Measurements from ENCODE around the gene ARHGEF28. TPM values are rescaled to one million over a fixed set of nuclear protein-coding genes. Genes with fewer than 3 reads are reported as not detected.

ARHGEF28 gene
- polyA plus RNA-seq, 1 donor from 2014 or later: not detected

DNA sequence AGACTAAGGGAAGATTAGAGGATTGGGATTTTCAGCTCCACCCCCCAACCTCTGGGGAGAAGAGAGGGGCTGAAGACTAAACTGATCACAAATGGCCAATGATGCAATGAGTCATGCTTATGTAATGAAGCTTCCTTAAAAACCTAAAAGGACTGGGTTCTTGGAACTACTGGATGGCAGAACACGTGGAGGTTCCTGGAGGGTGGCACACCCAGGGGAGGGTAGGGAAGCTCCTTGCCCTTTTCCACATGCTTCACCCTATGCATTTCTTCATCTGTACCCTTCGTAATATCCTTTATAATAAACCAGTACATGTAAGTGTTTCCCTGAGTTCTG lies 48.6 kb downstream of the ARHGEF28 start:
- Histone ChIP-seq H3K27ac (ENCODE audit: low read length) (no peak overlapping the region), H3K4me3 (ENCODE audit: low read length) (no peak overlapping the region), H3K79me2 (replicated peaks; ENCODE audit: insufficient read depth, low read length) (no peaks in the 10 kb centered on the region), H3K27me3 (ENCODE audit: insufficient read depth, low read depth, low read length) (no peaks in the 10 kb centered on the region), H3K9ac (ENCODE audit: low read length) (no peak overlapping the region), H2AFZ (ENCODE audit: low read depth, low read length) (no peak overlapping the region), H4K20me1 (ENCODE audit: insufficient read depth) (no peaks in the 10 kb centered on the region), H3K4me2 (ENCODE audit: low read length) (no peak overlapping the region), H3K9me3 (ENCODE audit: low read length) (no peaks in the 10 kb centered on the region), H3K36me3 (ENCODE audit: insufficient read depth, low read length) (no peaks in the 10 kb centered on the region), H3F3A (ENCODE audit: insufficient read depth, low read length, poor library complexity, severe bottlenecking) (no peaks in the 10 kb centered on the region), H3K9me2 (ENCODE audit: insufficient read depth, low read length) (no peaks in the 10 kb centered on the region)
- TF ChIP-seq POLR2AphosphoS5 (IDR thresholded peaks at IDR 0.05) (no peak), TAF1 (IDR thresholded peaks at IDR 0.05; ENCODE audit: low read depth) (no peak)
- TF ChIP-seq, protein P1, sequence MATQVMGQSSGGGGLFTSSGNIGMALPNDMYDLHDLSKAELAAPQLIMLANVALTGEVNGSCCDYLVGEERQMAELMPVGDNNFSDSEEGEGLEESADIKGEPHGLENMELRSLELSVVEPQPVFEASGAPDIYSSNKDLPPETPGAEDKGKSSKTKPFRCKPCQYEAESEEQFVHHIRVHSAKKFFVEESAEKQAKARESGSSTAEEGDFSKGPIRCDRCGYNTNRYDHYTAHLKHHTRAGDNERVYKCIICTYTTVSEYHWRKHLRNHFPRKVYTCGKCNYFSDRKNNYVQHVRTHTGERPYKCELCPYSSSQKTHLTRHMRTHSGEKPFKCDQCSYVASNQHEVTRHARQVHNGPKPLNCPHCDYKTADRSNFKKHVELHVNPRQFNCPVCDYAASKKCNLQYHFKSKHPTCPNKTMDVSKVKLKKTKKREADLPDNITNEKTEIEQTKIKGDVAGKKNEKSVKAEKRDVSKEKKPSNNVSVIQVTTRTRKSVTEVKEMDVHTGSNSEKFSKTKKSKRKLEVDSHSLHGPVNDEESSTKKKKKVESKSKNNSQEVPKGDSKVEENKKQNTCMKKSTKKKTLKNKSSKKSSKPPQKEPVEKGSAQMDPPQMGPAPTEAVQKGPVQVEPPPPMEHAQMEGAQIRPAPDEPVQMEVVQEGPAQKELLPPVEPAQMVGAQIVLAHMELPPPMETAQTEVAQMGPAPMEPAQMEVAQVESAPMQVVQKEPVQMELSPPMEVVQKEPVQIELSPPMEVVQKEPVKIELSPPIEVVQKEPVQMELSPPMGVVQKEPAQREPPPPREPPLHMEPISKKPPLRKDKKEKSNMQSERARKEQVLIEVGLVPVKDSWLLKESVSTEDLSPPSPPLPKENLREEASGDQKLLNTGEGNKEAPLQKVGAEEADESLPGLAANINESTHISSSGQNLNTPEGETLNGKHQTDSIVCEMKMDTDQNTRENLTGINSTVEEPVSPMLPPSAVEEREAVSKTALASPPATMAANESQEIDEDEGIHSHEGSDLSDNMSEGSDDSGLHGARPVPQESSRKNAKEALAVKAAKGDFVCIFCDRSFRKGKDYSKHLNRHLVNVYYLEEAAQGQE (IDR thresholded peaks at IDR 0.05; ENCODE audit: borderline replicate concordance): no peak
- TF ChIP-seq, protein P2, sequence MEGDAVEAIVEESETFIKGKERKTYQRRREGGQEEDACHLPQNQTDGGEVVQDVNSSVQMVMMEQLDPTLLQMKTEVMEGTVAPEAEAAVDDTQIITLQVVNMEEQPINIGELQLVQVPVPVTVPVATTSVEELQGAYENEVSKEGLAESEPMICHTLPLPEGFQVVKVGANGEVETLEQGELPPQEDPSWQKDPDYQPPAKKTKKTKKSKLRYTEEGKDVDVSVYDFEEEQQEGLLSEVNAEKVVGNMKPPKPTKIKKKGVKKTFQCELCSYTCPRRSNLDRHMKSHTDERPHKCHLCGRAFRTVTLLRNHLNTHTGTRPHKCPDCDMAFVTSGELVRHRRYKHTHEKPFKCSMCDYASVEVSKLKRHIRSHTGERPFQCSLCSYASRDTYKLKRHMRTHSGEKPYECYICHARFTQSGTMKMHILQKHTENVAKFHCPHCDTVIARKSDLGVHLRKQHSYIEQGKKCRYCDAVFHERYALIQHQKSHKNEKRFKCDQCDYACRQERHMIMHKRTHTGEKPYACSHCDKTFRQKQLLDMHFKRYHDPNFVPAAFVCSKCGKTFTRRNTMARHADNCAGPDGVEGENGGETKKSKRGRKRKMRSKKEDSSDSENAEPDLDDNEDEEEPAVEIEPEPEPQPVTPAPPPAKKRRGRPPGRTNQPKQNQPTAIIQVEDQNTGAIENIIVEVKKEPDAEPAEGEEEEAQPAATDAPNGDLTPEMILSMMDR (IDR thresholded peaks at IDR 0.05; ENCODE audit: poor library complexity, severe bottlenecking): no peak

DNA sequence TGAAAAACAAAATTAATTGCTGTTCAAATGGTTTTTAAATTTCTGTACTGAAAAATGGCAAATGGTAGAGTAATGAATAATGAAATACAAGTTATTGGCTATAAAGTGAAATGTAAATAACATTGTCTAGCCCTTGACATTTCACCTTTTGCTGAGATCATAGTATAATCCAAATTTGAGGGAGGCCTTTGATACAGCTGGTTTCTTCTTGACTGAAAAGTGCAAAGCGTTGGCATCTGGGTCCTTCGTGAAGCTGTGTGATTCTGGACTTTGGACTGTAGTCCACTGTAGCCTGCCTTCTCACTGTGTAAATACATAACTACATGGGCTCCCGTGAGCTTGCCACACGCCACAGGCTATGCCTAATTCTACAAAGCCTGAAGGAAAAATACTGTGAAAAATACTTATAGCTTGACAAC lies 52.3 kb downstream of the ARHGEF28 start:
- no peaks in the 10 kb centered on the region for H3K9me2 ChIP-seq (ENCODE audit: insufficient read depth, low read length)
- no peaks in the 10 kb centered on the region for H3K9me3 ChIP-seq (ENCODE audit: low read length)
- no peaks in the 10 kb centered on the region for H4K20me1 ChIP-seq (ENCODE audit: insufficient read depth)
- no peak overlapping the region for H3K4me2 ChIP-seq (ENCODE audit: low read length)
- no peaks in the 10 kb centered on the region for H3K36me3 ChIP-seq (ENCODE audit: insufficient read depth, low read length)
- no peak overlapping the region for H3K27ac ChIP-seq (ENCODE audit: low read length)
- no peak overlapping the region for H2AFZ ChIP-seq (ENCODE audit: low read depth, low read length)
- no peaks in the 10 kb centered on the region for H3K79me2 ChIP-seq (replicated peaks; ENCODE audit: insufficient read depth, low read length)
- H3K9ac ChIP-seq (ENCODE audit: low read length): no peak overlapping the region
- TF ChIP-seq, protein P1 (IDR thresholded peaks at IDR 0.05; ENCODE audit: borderline replicate concordance): no peak
- TF ChIP-seq MXI1 (conservative IDR thresholded peaks at IDR 0.05; ENCODE audit: poor library complexity, severe bottlenecking) (no peak), RAD21 (conservative IDR thresholded peaks at IDR 0.05) (no peak), TAF1 (IDR thresholded peaks at IDR 0.05; ENCODE audit: low read depth) (no peak), EZH2 (IDR thresholded peaks at IDR 0.05; ENCODE audit: borderline replicate concordance, insufficient read depth, low read length, poor library complexity, severe bottlenecking) (no peak), POLR2AphosphoS5 (IDR thresholded peaks at IDR 0.05) (no peak), SMC3 (conservative IDR thresholded peaks at IDR 0.05; ENCODE audit: poor library complexity) (no peak), EP300 (conservative IDR thresholded peaks at IDR 0.05; ENCODE audit: poor library complexity, severe bottlenecking) (no peak)
- TF ChIP-seq, protein P2 (IDR thresholded peaks at IDR 0.05; ENCODE audit: poor library complexity, severe bottlenecking): no peak
- H3K4me3 ChIP-seq (ENCODE audit: low read length): no peak overlapping the region
- no peaks in the 10 kb centered on the region for H3K27me3 ChIP-seq (ENCODE audit: insufficient read depth, low read depth, low read length)
- no peaks in the 10 kb centered on the region for H3F3A ChIP-seq (ENCODE audit: insufficient read depth, low read length, poor library complexity, severe bottlenecking)

Measured in neural cell (in vitro differentiated cells).